A549 (cell line): ENCODE data around the gene WLS. TPM values are rescaled to one million over a fixed set of nuclear protein-coding genes. Genes with fewer than 3 reads are reported as not detected.

Source experiments
- ATAC-seq, 2 experiments: fragments of 200-7000 bp in 1 of 2; fragments of >200 bp in 1 of 2; cut with Nextera tagmentation in 1 of 2; cut with Tn5 transposase in 1 of 2; 3 replicates each; pipeline versions ENCODE4 v1.8.0 to v1.9.1; 2018 to 2020; ENCODE audit warnings: mild to moderate bottlenecking in 1 of 2, moderate library complexity in 1 of 2
- CTCF ChIA-PET: fragments of 300-600 bp; sonication (Branson Sonifier 250); formaldehyde crosslinking; extraction: SDS; loops from one replicate; lab custom pipeline; 2021; ENCODE audit warnings: antibody characterized with exemption, inconsistent platforms; lab: Yijun Ruan, JAX
- POLR2A ChIA-PET: fragments of 350-600 bp; formaldehyde crosslinking; extraction: SDS; loops from one replicate; lab custom pipeline; 2021; ENCODE audit warnings: antibody characterized with exemption, inconsistent platforms; lab: Yijun Ruan, JAX
- DNase-seq, 2 experiments: peaks; one replicate each; pipeline versions ENCODE4 v3.0.0 to v3.0.0-alpha.2; 2011 to 2016; ENCODE audit warnings: low read depth in 1 of 2, low spot score in 1 of 2
- FAIRE-seq: peaks from 2 replicates; lab custom pipeline; 2011; peaks lifted over from hg19 to GRCh38; lab: Jason Lieb, UNC
- H3K27ac ChIP-seq, 2 experiments: fragments of >200 bp; sonication (Bioruptor Twin); formaldehyde crosslinking; 3 replicates each; pipeline ENCODE4 v1.5.1; 2016 to 2017
- H3K4me1 ChIP-seq: fragments of >200 bp; sonication (Bioruptor Twin); formaldehyde crosslinking; 3 replicates; pipeline ENCODE4 v1.6.1; 2016
- H3K4me2 ChIP-seq: fragments of >200 bp; sonication (Bioruptor Twin); formaldehyde crosslinking; 3 replicates; pipeline ENCODE4 v1.6.1; 2016
- H3K4me3 ChIP-seq: fragments of >200 bp; sonication (Bioruptor Twin); formaldehyde crosslinking; 3 replicates; pipeline ENCODE4 v1.5.1; 2016
- H3K9me3 ChIP-seq: fragments of >200 bp; sonication (Bioruptor Twin); formaldehyde crosslinking; 3 replicates; pipeline ENCODE4 v1.6.1; 2016
- CHD2 ChIP-seq: fragments of 150-350 bp; IDR thresholded peaks from 2 replicates; pipeline ENCODE4 v1.6.1; 2014; ENCODE audit warnings: low read length; ENCODE audit not compliant: partially characterized antibody
- ESRRA ChIP-seq: fragments of 150-350 bp; IDR thresholded peaks from 2 replicates; pipeline ENCODE4 v1.6.1; 2014; ENCODE audit warnings: mild to moderate bottlenecking, low read length, borderline replicate concordance
- FOXS1 ChIP-seq: fragments of 250-450 bp; sonication (Bioruptor Pico); IDR thresholded peaks from 2 replicates; pipeline ENCODE4 v1.5.0; 2020; ENCODE audit warnings: mild to moderate bottlenecking, moderate library complexity
- HEYL ChIP-seq: fragments of 250-450 bp; sonication (Bioruptor Pico); IDR thresholded peaks from 2 replicates; pipeline ENCODE4 v1.8.0; 2021; ENCODE audit warnings: mild to moderate bottlenecking, moderate library complexity
- HOXB13 ChIP-seq: fragments of 250-450 bp; sonication (Bioruptor Pico); IDR thresholded peaks from 2 replicates; pipeline ENCODE4 v1.5.0; 2020; ENCODE audit warnings: low read depth, mild to moderate bottlenecking, moderate library complexity
- JUN ChIP-seq, 2 experiments: fragments of >200 bp; sonication (Bioruptor Twin); formaldehyde crosslinking; IDR thresholded peaks; 2 replicates in 1 of 2; 3 replicates in 1 of 2; pipeline ENCODE4 v1.6.1; 2016 to 2017
- JUNB ChIP-seq: fragments of >200 bp; sonication (Bioruptor Twin); formaldehyde crosslinking; IDR thresholded peaks from 2 replicates; pipeline ENCODE4 v1.6.1; 2016
- KDM5A ChIP-seq: fragments of 200-600 bp; sonication (generic); IDR thresholded peaks from 2 replicates; pipeline ENCODE4 v1.6.1; 2016; ENCODE audit warnings: antibody characterized with exemption, mild to moderate bottlenecking
- MAFK ChIP-seq: fragments of 450-650 bp; IDR thresholded peaks from 2 replicates; pipeline ENCODE4 v1.6.1; 2014; ENCODE audit not compliant: partially characterized antibody
- MAZ ChIP-seq: fragments of 150-350 bp; IDR thresholded peaks from 2 replicates; pipeline ENCODE4 v1.6.1; 2014; ENCODE audit warnings: antibody characterized with exemption, low read depth, low read length, borderline replicate concordance
- PBX3 ChIP-seq: IDR thresholded peaks from 2 replicates; pipeline ENCODE4 v1.6.1; 2012
- RAD21 ChIP-seq, 2 experiments: fragments of >200 bp in 1 of 2; sonication (Bioruptor Twin) in 1 of 2; formaldehyde crosslinking in 1 of 2; IDR thresholded peaks in 1 of 2; conservative IDR thresholded peaks in 1 of 2; 2 replicates in 1 of 2; 3 replicates in 1 of 2; pipeline ENCODE4 v1.6.1; 2012 to 2018; ENCODE audit warnings: inconsistent platforms in 1 of 2
- RCOR1 ChIP-seq: fragments of 150-350 bp; IDR thresholded peaks from 2 replicates; pipeline ENCODE4 v1.6.1; 2014; ENCODE audit warnings: antibody characterized with exemption, low read length, low read depth
- RNF2 ChIP-seq: fragments of 200-600 bp; sonication (generic); IDR thresholded peaks from 2 replicates; pipeline ENCODE4 v1.6.1; 2016; ENCODE audit warnings: low read depth, mild to moderate bottlenecking, antibody characterized with exemption, moderate library complexity, borderline replicate concordance
- SMC3 ChIP-seq: fragments of >200 bp; sonication (Bioruptor Twin); formaldehyde crosslinking; IDR thresholded peaks from 3 replicates; pipeline ENCODE4 v1.6.1; 2018; ENCODE audit warnings: inconsistent platforms
- SREBF2 ChIP-seq: fragments of 450-650 bp; IDR thresholded peaks from 2 replicates; pipeline ENCODE4 v1.6.1; 2014; ENCODE audit warnings: mild to moderate bottlenecking, moderate library complexity
- TFCP2L1 ChIP-seq: fragments of 250-450 bp; sonication (Bioruptor Pico); IDR thresholded peaks from 2 replicates; pipeline ENCODE4 v1.5.0; 2021; ENCODE audit warnings: mild to moderate bottlenecking
- ZC3H11A ChIP-seq: fragments of 450-650 bp; IDR thresholded peaks from 2 replicates; pipeline ENCODE4 v1.6.1; 2014; ENCODE audit warnings: antibody characterized with exemption, mild to moderate bottlenecking
- WGBS: methylation state at CpG from one replicate; pipeline ENCODE4 v1.1.6; 2017; ENCODE audit errors: missing lambda C conversion rate; 5-methylcytosine and 5-hydroxymethylcytosine counted together
- polyA plus RNA-seq, 4 experiments: library from polyadenylated mRNA; depleted of rRNA in 3 of 4; stranded (reverse); fragments of >200 nt; fragmentation: RNase III in 1 of 4; extraction: RNeasy Plus Mini Kit Qiagen cat#74134 plus additional on column Dnase treatment in 1 of 4; gene quantifications; 2 replicates in 3 of 4; 3 replicates in 1 of 4; pipeline ENCODE4 v1.2.3, GENCODE V29; 2011 to 2017
- TF ChIP-seq, protein P1 (sequence below): fragments of 250-450 bp; sonication (Bioruptor Pico); IDR thresholded peaks from 2 replicates; pipeline ENCODE4 v1.5.0; 2020; ENCODE audit warnings: low read depth, mild to moderate bottlenecking, moderate library complexity
- TF ChIP-seq, protein P2 (sequence below): fragments of >200 bp; sonication (Bioruptor Twin); formaldehyde crosslinking; IDR thresholded peaks from 2 replicates; pipeline ENCODE4 v1.6.1; 2016
- TF ChIP-seq, protein P3 (sequence below): IDR thresholded peaks from 2 replicates; pipeline ENCODE4 v1.6.1; 2012
- TF ChIP-seq, protein P4 (sequence below): fragments of >200 bp; sonication (Bioruptor Twin); formaldehyde crosslinking; IDR thresholded peaks from 3 replicates; pipeline ENCODE4 v1.6.1; 2016

The WLS gene
- polyA plus RNA-seq, 2 of the 4 experiments (the other 2 are of a cell fraction), result 6.6 to 12.1 TPM

- no peak for DNase-seq
- Histone ChIP-seq H3K4me1 (no peaks in the 10 kb centered on the region), H3K9me3 (no peaks in the 10 kb centered on the region), H3K4me3 (no peak overlapping the region), H3K27ac (no peak overlapping the region), H3K4me2 (no peak overlapping the region)
- 99% methylated on average over 7 of the region's 7 CpGs for WGBS
- ChIA-PET POLR2A (no interaction called here), CTCF (interaction anchor here (1.3 to 2.1 kb wide), 2 partner anchors 91 to 109 kb away, joined by 5 to 8 read pairs; no protein-coding TSS in a partner anchor)
- no peak for TF ChIP-seq CHD2
- no peak for TF ChIP-seq HOXB13 (CRISPR knock-in tag)
- TF ChIP-seq, protein P1, sequence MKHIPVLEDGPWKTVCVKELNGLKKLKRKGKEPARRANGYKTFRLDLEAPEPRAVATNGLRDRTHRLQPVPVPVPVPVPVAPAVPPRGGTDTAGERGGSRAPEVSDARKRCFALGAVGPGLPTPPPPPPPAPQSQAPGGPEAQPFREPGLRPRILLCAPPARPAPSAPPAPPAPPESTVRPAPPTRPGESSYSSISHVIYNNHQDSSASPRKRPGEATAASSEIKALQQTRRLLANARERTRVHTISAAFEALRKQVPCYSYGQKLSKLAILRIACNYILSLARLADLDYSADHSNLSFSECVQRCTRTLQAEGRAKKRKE (CRISPR knock-in tag), result no peak
- TF ChIP-seq RNF2, result no peak
- TF ChIP-seq RCOR1, result no peak
- TF ChIP-seq ZC3H11A, result no peak
- TF ChIP-seq MAFK, result no peak
- TF ChIP-seq RAD21 (conservative IDR thresholded peaks at IDR 0.05 in 1 of 2, IDR thresholded peaks at IDR 0.05 in 1 of 2), result no peak
- no peak for TF ChIP-seq PBX3
- TF ChIP-seq SREBF2, result no peak
- no peak for TF ChIP-seq FOXS1 (CRISPR knock-in tag)
- TF ChIP-seq TFCP2L1 (CRISPR knock-in tag), result no peak
- TF ChIP-seq JUN (IDR thresholded peaks at IDR 0.05), result no peak
- TF ChIP-seq MAZ, result no peak
- ATAC-seq, result no peak
- no peak for FAIRE-seq
Measured at GRCh38 chr1:68229650-68230483, 2.5 kb downstream of the WLS start.

- DNase-seq (no peak), ATAC-seq (no peak), FAIRE-seq (no peak)
- Histone ChIP-seq H3K4me3 (no peak overlapping the region), H3K9me3 (no peaks in the 10 kb centered on the region), H3K4me1 (no peaks in the 10 kb centered on the region), H3K4me2 (no peak overlapping the region), H3K27ac (no peak overlapping the region)
- 78% methylated on average over 3 of the region's 3 CpGs for WGBS
- CTCF ChIA-PET, result interaction anchor here (0.8 to 2.1 kb wide), 2 partner anchors 54 to 108 kb away, joined by 4 to 8 read pairs; no protein-coding TSS in a partner anchor
- TF ChIP-seq JUNB, result no peak
- TF ChIP-seq SMC3, result no peak
- TF ChIP-seq, protein P2, sequence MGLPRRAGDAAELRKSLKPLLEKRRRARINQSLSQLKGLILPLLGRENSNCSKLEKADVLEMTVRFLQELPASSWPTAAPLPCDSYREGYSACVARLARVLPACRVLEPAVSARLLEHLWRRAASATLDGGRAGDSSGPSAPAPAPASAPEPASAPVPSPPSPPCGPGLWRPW, result no peak
- POLR2A ChIA-PET, result no interaction called here
Measured at GRCh38 chr1:68228851-68229250, 3.5 kb downstream of the WLS start.

DNA sequence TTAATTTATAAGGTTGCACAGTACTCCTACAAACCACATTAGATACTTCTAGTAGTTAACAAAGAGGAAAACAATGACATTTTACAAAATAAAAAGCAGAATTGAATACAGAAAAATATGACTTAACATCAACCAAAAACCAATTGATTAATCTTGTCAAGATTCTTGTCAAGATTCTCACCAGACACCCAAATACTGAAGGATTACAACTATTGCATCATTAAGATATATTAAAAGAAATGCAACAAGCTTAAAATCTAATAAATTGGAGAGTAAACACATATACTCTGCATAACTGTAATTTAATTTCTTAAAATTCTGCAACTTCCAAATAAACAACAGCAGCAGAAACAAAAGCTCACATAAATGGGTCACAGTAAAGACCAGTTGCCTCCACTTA is 4.7 kb downstream of the WLS start:
- H3K27ac ChIP-seq, result no peak overlapping the region
- CTCF ChIA-PET, result no interaction called here
- no peaks in the 10 kb centered on the region for H3K9me3 ChIP-seq
- no peak for DNase-seq
- POLR2A ChIA-PET, result no interaction called here
- TF ChIP-seq, protein P2, result no peak
- TF ChIP-seq FOXS1 (CRISPR knock-in tag) (no peak), RNF2 (no peak), KDM5A (no peak), ESRRA (no peak), HEYL (no peak)
- TF ChIP-seq, protein P3, sequence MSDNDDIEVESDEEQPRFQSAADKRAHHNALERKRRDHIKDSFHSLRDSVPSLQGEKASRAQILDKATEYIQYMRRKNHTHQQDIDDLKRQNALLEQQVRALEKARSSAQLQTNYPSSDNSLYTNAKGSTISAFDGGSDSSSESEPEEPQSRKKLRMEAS, result no peak
- TF ChIP-seq, protein P4, sequence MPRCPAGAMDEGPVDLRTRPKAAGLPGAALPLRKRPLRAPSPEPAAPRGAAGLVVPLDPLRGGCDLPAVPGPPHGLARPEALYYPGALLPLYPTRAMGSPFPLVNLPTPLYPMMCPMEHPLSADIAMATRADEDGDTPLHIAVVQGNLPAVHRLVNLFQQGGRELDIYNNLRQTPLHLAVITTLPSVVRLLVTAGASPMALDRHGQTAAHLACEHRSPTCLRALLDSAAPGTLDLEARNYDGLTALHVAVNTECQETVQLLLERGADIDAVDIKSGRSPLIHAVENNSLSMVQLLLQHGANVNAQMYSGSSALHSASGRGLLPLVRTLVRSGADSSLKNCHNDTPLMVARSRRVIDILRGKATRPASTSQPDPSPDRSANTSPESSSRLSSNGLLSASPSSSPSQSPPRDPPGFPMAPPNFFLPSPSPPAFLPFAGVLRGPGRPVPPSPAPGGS, result no peak
- no peak for ATAC-seq
- no peak overlapping the region for H3K4me3 ChIP-seq
- H3K4me2 ChIP-seq, result no peak overlapping the region
- no peaks in the 10 kb centered on the region for H3K4me1 ChIP-seq
- no peak for FAIRE-seq
